Neural progenitor cell (in vitro differentiated cells): ENCODE measurements around the gene MLYCD.

ENCODE experiments used
- CTCF ChIP-seq: fragments of 200-600 bp; sonication (generic); IDR thresholded peaks from 2 replicates; pipeline ENCODE4 v1.5.1; 2017; ENCODE audit warnings: antibody characterized with exemption, mild to moderate bottlenecking
- EZH2 ChIP-seq: fragments of 200-600 bp; sonication (generic); IDR thresholded peaks from 2 replicates; pipeline ENCODE4 v1.6.1; 2017; ENCODE audit warnings: antibody characterized with exemption, mild to moderate bottlenecking, moderate library complexity
- EZH2phosphoT487 ChIP-seq: fragments of 200-600 bp; sonication (generic); IDR thresholded peaks from 2 replicates; pipeline ENCODE4 v1.6.1; 2017; ENCODE audit warnings: antibody characterized with exemption

- TF ChIP-seq CTCF (no peak), EZH2 (no peak), EZH2phosphoT487 (no peak)
These were observed 64.6 kb downstream of the MLYCD start for GRCh38 chr16:83963277-83964119.
